ENCODE data around the gene NAT14. TPM values are rescaled to one million over a fixed set of nuclear protein-coding genes. Genes with fewer than 3 reads are reported as not detected.

The NAT14 gene
- total and polyA plus RNA-seq, 2 of the 8 experiments (the other 6 are each of a cell fraction or from before 2014, with no cell fraction given) = 47.1 to 71.2 TPM

DNA sequence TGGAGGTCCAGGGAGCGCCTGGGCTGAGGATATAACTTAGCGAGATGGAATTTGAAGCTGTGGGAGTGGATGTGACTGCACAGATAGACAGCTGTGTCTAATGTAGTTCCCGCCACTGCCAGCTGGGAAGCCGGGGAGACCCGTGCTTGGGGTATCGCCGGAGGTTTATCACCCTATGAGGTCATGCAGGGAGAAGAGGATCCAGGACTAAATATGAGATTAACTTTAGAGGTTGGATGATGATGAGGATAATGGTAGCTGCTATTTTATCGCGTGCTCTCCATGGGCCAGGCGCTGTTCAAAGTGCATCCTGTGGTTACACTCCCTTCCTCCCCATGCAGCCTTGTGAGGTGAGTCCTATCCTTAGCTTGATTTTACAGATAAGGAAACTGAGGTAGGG is 23.1 kb downstream of the NAT14 start:
- H2AFZ ChIP-seq (ENCODE audit: low read length) = no peak overlapping the region
- no peak overlapping the region for H3K14ac ChIP-seq (ENCODE audit: insufficient read length)
- no peak overlapping the region for H2BK12ac ChIP-seq (ENCODE audit: low read depth, low read length)
- H3K23ac ChIP-seq (ENCODE audit: insufficient read length) = no peak overlapping the region
- H2BK120ac ChIP-seq (replicated peaks; ENCODE audit: low read depth, low read length) = no peak overlapping the region
- H3K18ac ChIP-seq (ENCODE audit: extremely low read depth, low read length) = no peak overlapping the region
- H2BK20ac ChIP-seq (ENCODE audit: low read length) = peak overlapping the region; percentile 61; the same call in 1 of the 2 replicates
- H3K4me2 ChIP-seq (ENCODE audit: insufficient read depth in 1 of 2, low read depth in 2 of 2, low read length in 2 of 2) = no peak overlapping the region
- peaks cover 0 to under 1% (median 0%) of the 10 kb centered on the region in 4 experiments; a peak in 1 of 8 replicates for H3K36me3 ChIP-seq (ENCODE audit: control insufficient read depth in 2 of 4, insufficient read depth in 4 of 4, low read length in 3 of 4)
- H3K4ac ChIP-seq (replicated peaks; ENCODE audit: insufficient read length, low read depth, low read length) = no peak overlapping the region
- no peaks in the 10 kb centered on the region for H4K20me1 ChIP-seq (replicated peaks in 1 of 2; ENCODE audit: control insufficient read depth in 1 of 2, insufficient read depth in 2 of 2, low read length in 2 of 2)
- no peaks in the 10 kb centered on the region for H3K4me1 ChIP-seq (replicated peaks in 1 of 4; ENCODE audit: control insufficient read depth in 3 of 4, insufficient read depth in 4 of 4, low read length in 3 of 4)
- FAIRE-seq (no peak), DNase-seq (ENCODE audit: low read depth in 1 of 2, low spot score in 2 of 2) (no peak)
- H4K8ac ChIP-seq (ENCODE audit: extremely low read depth, insufficient read depth, low read length) = no peak overlapping the region
- H4K91ac ChIP-seq (replicated peaks; ENCODE audit: insufficient read length, low read length) = no peak overlapping the region
- no peak overlapping the region for H4K5ac ChIP-seq (ENCODE audit: insufficient read length, low read depth, low read length)
- H3K27me3 ChIP-seq (replicated peaks in 1 of 4; ENCODE audit: control insufficient read depth in 3 of 4, extremely low read depth in 1 of 4, insufficient read depth in 3 of 4, low read length in 3 of 4) = peaks cover 5 to 10% (median 7%) of the 10 kb centered on the region in 4 experiments
- H3K9ac ChIP-seq (replicated peaks in 1 of 4; ENCODE audit: extremely low read depth in 1 of 4, low read depth in 3 of 4, low read length in 3 of 4) = no peak overlapping the region
- H3K23me2 ChIP-seq (ENCODE audit: low read depth, low read length) = no peaks in the 10 kb centered on the region
- H3K79me1 ChIP-seq (ENCODE audit: low read depth, low read length) = no peaks in the 10 kb centered on the region
- no peak overlapping the region for H3K27ac ChIP-seq (ENCODE audit: low read depth, low read length)
- H3K4me3 ChIP-seq (ENCODE audit: extremely low read depth in 1 of 4, insufficient read depth in 2 of 4, low read depth in 3 of 4, low read length in 4 of 4) = no peak overlapping the region
- H2AK5ac ChIP-seq (ENCODE audit: low read depth, low read length) = 0 out of 2 replicates have a peak overlapping the region, but pooled peaks have one; percentile 13
- peaks cover 5 to 6% of the 10 kb centered on the region in 2 experiments; a peak in 3 of 4 replicates for H3K9me3 ChIP-seq (ENCODE audit: insufficient read depth in 2 of 2, low read depth in 1 of 2, low read length in 1 of 2)
- POLR2A ChIA-PET (ENCODE audit: partially characterized antibody) = interaction anchor here (0.5 to 1.1 kb wide), 3 partner anchors 10 to 372 kb away, joined by 3 to 4 read pairs (median 3); partner anchors contain the start of gene UBE2S
- H2BK5ac ChIP-seq (ENCODE audit: low read depth, low read length) = no peak overlapping the region
- 0 out of 2 replicates have a peak overlapping the region, but pooled peaks have one; percentile 65 for H2BK15ac ChIP-seq (ENCODE audit: low read length)
- WGBS, 2 experiments (ENCODE audit: extremely low coverage in 1 of 2, insufficient coverage in 1 of 2, insufficient read length in 1 of 2, insufficient replicate concordance in 2 of 2, low coverage in 1 of 2, low lambda C conversion rate in 2 of 2, missing lambda C conversion rate in 1 of 2) = 85% methylated on average over 10 of the region's 10 CpGs; no CpG with 5 or more reads in 1 of the 2 experiments
- no peaks in the 10 kb centered on the region for H3K79me2 ChIP-seq (ENCODE audit: control insufficient read depth in 1 of 2, insufficient read depth in 2 of 2, low read length in 2 of 2)
- CTCF ChIA-PET (ENCODE audit: partially characterized antibody) = interaction anchor here (0.7 to 2.7 kb wide), 5 partner anchors 12 to 169 kb away, joined by 3 to 11 read pairs (median 3); no protein-coding TSS in a partner anchor
- H3K56ac ChIP-seq (replicated peaks; ENCODE audit: insufficient read length, low read depth, low read length) = no peak overlapping the region
- TF ChIP-seq CHD1 (IDR thresholded peaks at IDR 0.05; ENCODE audit: low read depth, low read length) (no peak), SIN3A (conservative IDR thresholded peaks at IDR 0.05 in 1 of 2, IDR thresholded peaks at IDR 0.05 in 1 of 2; ENCODE audit: low read depth in 1 of 2, low read length in 2 of 2) (no peak), KDM4A (IDR thresholded peaks at IDR 0.05; ENCODE audit: low read depth, low read length, severe bottlenecking) (no peak), FOSL1 (IDR thresholded peaks at IDR 0.05; ENCODE audit: insufficient read depth, low read depth, low read length) (no peak), RXRA (IDR thresholded peaks at IDR 0.05; ENCODE audit: insufficient read depth, low read depth, low read length) (no peak), CBX5 (IDR thresholded peaks at IDR 0.05; ENCODE audit: low read depth, low read length) (no peak), BCL11A (IDR thresholded peaks at IDR 0.05; ENCODE audit: low read depth in 2 of 2, low read length in 2 of 2) (no peak), SP2 (IDR thresholded peaks at IDR 0.05; ENCODE audit: low read length) (no peak), RFX5 (IDR thresholded peaks at IDR 0.05; ENCODE audit: borderline replicate concordance, low read depth, low read length) (no peak), ZNF274 (IDR thresholded peaks at IDR 0.05; ENCODE audit: borderline replicate concordance, extremely low read depth, low read length) (no peak), NANOG (IDR thresholded peaks at IDR 0.05; ENCODE audit: insufficient read depth, low read depth, low read length, poor library complexity, severe bottlenecking) (no peak), POLR2AphosphoS5 (IDR thresholded peaks at IDR 0.05; ENCODE audit: low read depth, low read length) (no peak)
- TF ChIP-seq, protein P1, sequence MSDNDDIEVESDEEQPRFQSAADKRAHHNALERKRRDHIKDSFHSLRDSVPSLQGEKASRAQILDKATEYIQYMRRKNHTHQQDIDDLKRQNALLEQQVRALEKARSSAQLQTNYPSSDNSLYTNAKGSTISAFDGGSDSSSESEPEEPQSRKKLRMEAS (IDR thresholded peaks at IDR 0.05) = no peak
